ENCODE data around the gene UBC.

Gene UBC

DNA sequence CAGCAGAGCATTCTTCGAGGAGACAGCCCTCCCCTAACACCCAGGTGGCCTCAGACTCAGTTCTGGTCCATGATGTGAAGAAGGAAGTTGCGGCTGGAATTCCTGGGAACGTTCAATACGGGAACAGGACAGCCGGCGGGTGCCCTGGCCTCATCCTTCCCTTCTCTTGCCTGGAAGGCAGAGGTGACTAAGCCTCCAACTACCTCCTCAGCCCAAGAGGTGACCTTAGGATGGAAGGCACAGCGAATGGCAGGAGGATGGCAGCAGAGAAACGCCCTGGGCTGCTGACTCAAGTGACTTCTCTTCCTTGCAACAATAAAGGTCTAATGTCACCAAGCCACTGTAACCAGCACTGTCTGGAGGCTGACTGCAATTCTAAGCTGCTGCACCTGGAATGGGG is 38.4 kb upstream of the UBC start:
- POLR2A ChIA-PET: interaction anchor here (1.3 kb wide), 1 partner anchor 13 kb away, joined by 4 read pairs; no protein-coding TSS in a partner anchor
- DNase-seq (ENCODE audit: extremely low spot score): no peak
- CTCF ChIA-PET: interaction anchor here (1.3 to 4.2 kb wide), 4 partner anchors 12 to 23 kb away, joined by 3 to 25 read pairs (median 4); no protein-coding TSS in a partner anchor
- TF ChIP-seq CTCF (IDR thresholded peaks at IDR 0.05; ENCODE audit: control extremely low read depth, extremely low read depth, low read depth, missing control alignments): no peak

GRCh38 chr12:124952295-124952694 is 37.8 kb upstream of the UBC start:
- ChIA-PET POLR2A (no interaction called here), CTCF (interaction anchor here (1.2 to 2.1 kb wide), 3 partner anchors 11 to 16 kb away, joined by 3 to 6 read pairs (median 3); no protein-coding TSS in a partner anchor)
- no peak for TF ChIP-seq CTCF (IDR thresholded peaks at IDR 0.05; ENCODE audit: control extremely low read depth, extremely low read depth, low read depth, missing control alignments)
- no peak for DNase-seq (ENCODE audit: extremely low spot score)

DNA sequence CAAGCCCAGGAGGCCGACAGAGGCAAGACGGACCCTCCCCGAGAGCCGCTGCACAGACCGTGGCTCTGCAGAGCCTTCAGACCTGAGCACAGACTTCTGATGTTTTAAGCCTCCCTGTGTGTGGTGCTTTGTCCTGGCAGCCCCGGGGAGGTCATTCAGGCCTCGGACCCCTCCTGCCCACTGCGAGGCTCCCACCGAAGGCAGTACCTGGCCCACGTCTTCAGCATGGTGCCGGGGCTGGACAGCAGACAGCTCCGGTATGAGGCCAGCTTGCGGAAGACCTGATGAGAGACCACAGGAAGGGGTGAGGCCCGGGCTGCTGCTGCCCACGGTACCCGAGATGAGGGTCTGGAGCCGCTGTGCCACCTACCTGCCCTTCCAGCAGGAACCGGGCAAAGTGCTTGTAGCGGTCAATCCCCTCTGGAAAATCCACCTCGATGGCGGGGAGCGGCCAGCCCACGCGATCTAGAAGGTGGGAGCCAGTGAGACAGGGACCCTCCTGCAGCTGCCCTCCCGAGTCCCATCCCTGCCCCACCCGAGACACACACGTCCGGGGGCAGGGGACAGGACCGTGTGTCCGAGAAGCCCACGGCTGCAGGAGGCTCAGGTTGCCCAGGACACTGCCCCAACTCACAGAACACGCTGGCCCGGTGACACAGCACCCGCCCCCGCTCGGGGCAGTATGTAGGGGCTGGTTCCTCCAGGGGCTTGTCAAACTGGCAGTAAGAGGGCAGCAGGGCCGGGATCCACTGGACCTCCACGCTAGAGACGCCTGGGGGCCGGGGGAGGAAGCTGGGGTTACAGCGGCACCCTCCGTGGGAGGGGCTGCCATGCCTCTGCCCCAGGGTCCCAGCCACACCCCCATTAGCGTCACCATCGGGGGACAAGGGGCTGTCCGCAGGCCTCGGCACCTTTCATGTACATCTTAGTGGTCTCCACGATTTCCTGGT is 35.6 kb upstream of the UBC start:
- POLR2A ChIA-PET: no interaction called here
- CTCF ChIA-PET: interaction anchor here (2.1 kb wide), 1 partner anchor 10 kb away, joined by 13 read pairs; no protein-coding TSS in a partner anchor
- no peak for TF ChIP-seq CTCF (IDR thresholded peaks at IDR 0.05; ENCODE audit: control extremely low read depth, extremely low read depth, low read depth, missing control alignments)
- no peak for DNase-seq (ENCODE audit: extremely low spot score)

DNA sequence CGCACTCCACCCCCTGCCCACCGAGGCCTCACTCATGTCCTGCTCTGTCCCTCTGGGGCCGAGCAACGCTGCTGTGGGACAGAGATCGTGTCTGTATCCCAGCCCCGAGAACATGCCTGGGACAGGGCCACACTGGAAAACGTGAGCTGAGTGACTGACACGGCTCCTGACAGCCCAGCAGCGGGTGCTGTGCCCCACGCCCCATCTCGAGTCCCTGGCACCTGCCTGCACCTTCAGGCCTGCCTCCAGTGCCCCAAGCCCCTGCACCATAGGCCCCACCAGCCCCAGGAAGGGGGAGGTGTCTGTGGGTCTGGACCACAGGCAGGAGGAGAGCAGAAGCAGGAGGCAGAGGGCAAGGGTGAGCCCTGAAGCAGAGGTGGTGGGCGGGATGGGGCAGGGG is 34.6 kb upstream of the UBC start:
- TF ChIP-seq CTCF (IDR thresholded peaks at IDR 0.05; ENCODE audit: control extremely low read depth, extremely low read depth, low read depth, missing control alignments): no peak
- no peak for DNase-seq (ENCODE audit: extremely low spot score)
- CTCF ChIA-PET: interaction anchor here (1.2 to 2.1 kb wide), 2 partner anchors 9 to 42 kb away, joined by 3 to 13 read pairs; no protein-coding TSS in a partner anchor
- POLR2A ChIA-PET: no interaction called here

DNA sequence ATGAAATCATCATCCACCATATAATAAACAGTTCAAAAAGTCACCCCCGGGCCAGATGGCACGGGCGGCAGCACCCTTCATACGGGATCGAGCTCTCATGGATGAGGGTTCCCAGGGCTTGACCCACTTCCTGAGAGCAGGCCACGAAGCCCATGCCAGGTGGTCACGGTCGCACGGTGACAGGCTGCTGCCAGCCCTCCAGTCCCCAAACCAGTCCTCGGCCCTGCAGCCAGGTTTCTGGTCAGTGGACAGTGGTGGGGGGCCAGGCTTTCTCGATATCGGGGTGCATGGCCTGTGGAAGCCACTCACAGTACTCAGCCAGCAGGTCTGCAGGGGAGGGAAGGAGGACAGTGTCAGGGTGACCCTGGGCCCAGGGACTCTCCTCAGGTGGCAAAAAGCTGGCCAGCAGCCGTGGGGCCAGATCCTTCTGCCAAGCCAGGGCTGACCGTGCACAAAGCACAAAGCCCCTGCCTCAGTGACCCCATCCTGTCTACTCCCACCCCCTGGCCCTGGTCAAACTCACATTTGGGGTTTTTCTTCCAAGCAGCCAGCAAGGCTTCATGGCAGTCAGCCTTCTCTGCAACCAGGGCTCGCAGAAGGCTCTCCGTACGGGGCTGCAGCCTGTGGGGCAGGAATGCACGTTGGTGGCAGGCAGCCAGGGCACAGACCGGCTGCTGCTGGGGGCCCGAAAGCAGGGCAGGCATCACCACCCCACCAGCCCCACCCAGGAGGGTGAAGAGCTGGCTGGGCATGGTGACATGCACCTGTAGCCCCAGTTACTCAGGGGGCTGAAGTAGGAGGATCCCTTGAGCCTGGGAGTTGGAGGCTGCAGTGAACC is 33.3 kb upstream of the UBC start:
- CTCF ChIA-PET: interaction anchor here (2.1 kb wide), 1 partner anchor 8 kb away, joined by 13 read pairs; no protein-coding TSS in a partner anchor
- no peak for DNase-seq (ENCODE audit: extremely low spot score)
- POLR2A ChIA-PET: no interaction called here
- TF ChIP-seq CTCF (IDR thresholded peaks at IDR 0.05; ENCODE audit: control extremely low read depth, extremely low read depth, low read depth, missing control alignments): no peak

GRCh38 chr12:124947013-124947412 is 32.6 kb upstream of the UBC start:
- no peak for TF ChIP-seq CTCF (IDR thresholded peaks at IDR 0.05; ENCODE audit: control extremely low read depth, extremely low read depth, low read depth, missing control alignments)
- ChIA-PET CTCF (no interaction called here), POLR2A (no interaction called here)
- no peak for DNase-seq (ENCODE audit: extremely low spot score)
